H1 (cell line): ENCODE measurements around the gene TDP1.

Experiments
- CBX5 ChIP-seq: fragments of 300-800, 300-1000 bp; sonication (generic); IDR thresholded peaks from 2 replicates; pipeline ENCODE4 v1.7.1; 2016; ENCODE audit warnings: antibody characterized with exemption, low read length, low read depth
- CHD2 ChIP-seq: IDR thresholded peaks from 2 replicates; pipeline ENCODE4 v1.6.1; 2012; ENCODE audit warnings: low read length, improper control_type of control experiment
- CTCF ChIP-seq, 3 experiments: IDR thresholded peaks; 1 replicate in 2 of 3; 2 replicates in 1 of 3; pipeline versions ENCODE4 v1.5.1 to v1.6.1; 2011; ENCODE audit warnings: low read length in 3 of 3, mild to moderate bottlenecking in 3 of 3, inconsistent platforms in 2 of 3, low read depth in 1 of 3, moderate library complexity in 1 of 3; ENCODE audit not compliant: insufficient read depth in 1 of 3; ENCODE audit errors: control extremely low read depth in 1 of 3
- E2F6 ChIP-seq: IDR thresholded peaks from 2 replicates; pipeline ENCODE4 v1.6.1; 2012; ENCODE audit warnings: inconsistent platforms
- HDAC2 ChIP-seq, 2 experiments: fragments of 300-600 bp in 1 of 2; sonication (generic) in 1 of 2; IDR thresholded peaks; 2 replicates each; pipeline ENCODE4 v1.6.1; 2011 to 2012; ENCODE audit warnings: low read depth in 2 of 2, low read length in 2 of 2, mild to moderate bottlenecking in 2 of 2, moderate library complexity in 2 of 2, borderline replicate concordance in 1 of 2, inconsistent platforms in 1 of 2
- JUN ChIP-seq: IDR thresholded peaks from 2 replicates; pipeline ENCODE4 v1.6.1; 2011; ENCODE audit warnings: low read depth, mild to moderate bottlenecking, improper control_type of control experiment, low read length
- MAFK ChIP-seq: IDR thresholded peaks from 2 replicates; pipeline ENCODE4 v1.6.1; 2012; ENCODE audit warnings: low read depth, mild to moderate bottlenecking, improper control_type of control experiment, low read length
- POLR2A ChIP-seq, 2 experiments: IDR thresholded peaks; 1 replicate in 1 of 2; 2 replicates in 1 of 2; pipeline ENCODE4 v1.6.1; 2011; ENCODE audit warnings: low read depth in 2 of 2, low read length in 2 of 2, mild to moderate bottlenecking in 2 of 2; ENCODE audit errors: control extremely low read depth in 1 of 2
- SIX5 ChIP-seq: IDR thresholded peaks from 2 replicates; pipeline ENCODE4 v1.6.1; 2011; ENCODE audit warnings: mild to moderate bottlenecking, low read depth, low read length
- SP4 ChIP-seq: IDR thresholded peaks from 2 replicates; pipeline ENCODE4 v1.6.1; 2012; ENCODE audit warnings: low read length, inconsistent platforms
- ZNF274 ChIP-seq: IDR thresholded peaks from 2 replicates; pipeline ENCODE4 v1.7.0; 2012; ENCODE audit warnings: low read length, borderline replicate concordance; ENCODE audit errors: extremely low read depth

GRCh38 chr14:89906000-89906399 lies 49.7 kb upstream of the TDP1 start:
- TF ChIP-seq HDAC2 (IDR thresholded peaks at IDR 0.05; ENCODE audit: borderline replicate concordance in 1 of 2, low read depth in 2 of 2, low read length in 2 of 2) = no peak
- TF ChIP-seq E2F6 = no peak
- TF ChIP-seq MAFK = no peak
- TF ChIP-seq SP4 = no peak
- TF ChIP-seq CTCF (IDR thresholded peaks at IDR 0.05; ENCODE audit: control extremely low read depth in 1 of 3, insufficient read depth in 1 of 3, low read depth in 1 of 3, low read length in 3 of 3) = no peak
- TF ChIP-seq CBX5 = no peak
- no peak for TF ChIP-seq CHD2
- no peak for TF ChIP-seq POLR2A (IDR thresholded peaks at IDR 0.05; ENCODE audit: control extremely low read depth in 1 of 2, low read depth in 2 of 2, low read length in 2 of 2)
- no peak for TF ChIP-seq JUN
- TF ChIP-seq ZNF274 = no peak
- no peak for TF ChIP-seq SIX5
